ENCODE results near the gene CPLX3.

Gene CPLX3

DNA sequence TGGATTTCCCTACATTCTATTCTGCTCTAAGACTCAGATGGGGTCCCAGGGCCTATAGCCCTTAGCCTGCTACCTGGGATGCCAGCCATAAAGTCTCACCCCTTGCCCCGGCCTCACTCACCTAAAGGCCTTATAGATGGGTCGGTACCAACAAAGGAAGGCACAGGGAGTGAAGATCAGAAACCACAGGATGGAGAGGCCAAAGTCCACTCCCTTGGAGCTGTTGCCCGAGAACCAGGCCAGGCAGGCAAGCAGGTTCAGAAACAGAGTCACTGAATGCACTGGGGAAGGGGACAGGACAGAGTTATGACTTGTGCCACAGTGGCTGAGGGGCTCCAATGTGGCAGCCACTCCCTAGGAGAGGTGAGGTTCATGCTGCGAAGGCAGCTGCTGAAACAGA, 24.0 kb downstream of the CPLX3 start:
- no peak for TF ChIP-seq FOXP2 (optimal IDR thresholded peaks at IDR 0.05; ENCODE audit: borderline replicate concordance, extremely low read depth, extremely low read length, insufficient read depth)
- TF ChIP-seq, protein P1, sequence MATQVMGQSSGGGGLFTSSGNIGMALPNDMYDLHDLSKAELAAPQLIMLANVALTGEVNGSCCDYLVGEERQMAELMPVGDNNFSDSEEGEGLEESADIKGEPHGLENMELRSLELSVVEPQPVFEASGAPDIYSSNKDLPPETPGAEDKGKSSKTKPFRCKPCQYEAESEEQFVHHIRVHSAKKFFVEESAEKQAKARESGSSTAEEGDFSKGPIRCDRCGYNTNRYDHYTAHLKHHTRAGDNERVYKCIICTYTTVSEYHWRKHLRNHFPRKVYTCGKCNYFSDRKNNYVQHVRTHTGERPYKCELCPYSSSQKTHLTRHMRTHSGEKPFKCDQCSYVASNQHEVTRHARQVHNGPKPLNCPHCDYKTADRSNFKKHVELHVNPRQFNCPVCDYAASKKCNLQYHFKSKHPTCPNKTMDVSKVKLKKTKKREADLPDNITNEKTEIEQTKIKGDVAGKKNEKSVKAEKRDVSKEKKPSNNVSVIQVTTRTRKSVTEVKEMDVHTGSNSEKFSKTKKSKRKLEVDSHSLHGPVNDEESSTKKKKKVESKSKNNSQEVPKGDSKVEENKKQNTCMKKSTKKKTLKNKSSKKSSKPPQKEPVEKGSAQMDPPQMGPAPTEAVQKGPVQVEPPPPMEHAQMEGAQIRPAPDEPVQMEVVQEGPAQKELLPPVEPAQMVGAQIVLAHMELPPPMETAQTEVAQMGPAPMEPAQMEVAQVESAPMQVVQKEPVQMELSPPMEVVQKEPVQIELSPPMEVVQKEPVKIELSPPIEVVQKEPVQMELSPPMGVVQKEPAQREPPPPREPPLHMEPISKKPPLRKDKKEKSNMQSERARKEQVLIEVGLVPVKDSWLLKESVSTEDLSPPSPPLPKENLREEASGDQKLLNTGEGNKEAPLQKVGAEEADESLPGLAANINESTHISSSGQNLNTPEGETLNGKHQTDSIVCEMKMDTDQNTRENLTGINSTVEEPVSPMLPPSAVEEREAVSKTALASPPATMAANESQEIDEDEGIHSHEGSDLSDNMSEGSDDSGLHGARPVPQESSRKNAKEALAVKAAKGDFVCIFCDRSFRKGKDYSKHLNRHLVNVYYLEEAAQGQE (IDR thresholded peaks at IDR 0.05; ENCODE audit: insufficient read depth in 1 of 2, low read depth in 2 of 2, low read length in 2 of 2), result no peak
- TF ChIP-seq TAF1 (IDR thresholded peaks at IDR 0.05; ENCODE audit: borderline replicate concordance, insufficient read depth, low read length), result no peak
- no peak for TF ChIP-seq SIN3A (IDR thresholded peaks at IDR 0.05; ENCODE audit: borderline replicate concordance, insufficient read depth, low read length)
- no peak for TF ChIP-seq POLR2AphosphoS5 (IDR thresholded peaks at IDR 0.05; ENCODE audit: low read depth, low read length)

GRCh38 chr15:74851960-74852359, 25.5 kb downstream of the CPLX3 start:
- TF ChIP-seq, protein P1 (IDR thresholded peaks at IDR 0.05; ENCODE audit: insufficient read depth in 1 of 2, low read depth in 2 of 2, low read length in 2 of 2), result no peak
- no peak for TF ChIP-seq POLR2AphosphoS5 (IDR thresholded peaks at IDR 0.05; ENCODE audit: low read depth, low read length)
- TF ChIP-seq FOXP2 (optimal IDR thresholded peaks at IDR 0.05; ENCODE audit: borderline replicate concordance, extremely low read depth, extremely low read length, insufficient read depth), result no peak
- TF ChIP-seq SIN3A (IDR thresholded peaks at IDR 0.05; ENCODE audit: borderline replicate concordance, insufficient read depth, low read length), result no peak
- no peak for TF ChIP-seq TAF1 (IDR thresholded peaks at IDR 0.05; ENCODE audit: borderline replicate concordance, insufficient read depth, low read length)

DNA sequence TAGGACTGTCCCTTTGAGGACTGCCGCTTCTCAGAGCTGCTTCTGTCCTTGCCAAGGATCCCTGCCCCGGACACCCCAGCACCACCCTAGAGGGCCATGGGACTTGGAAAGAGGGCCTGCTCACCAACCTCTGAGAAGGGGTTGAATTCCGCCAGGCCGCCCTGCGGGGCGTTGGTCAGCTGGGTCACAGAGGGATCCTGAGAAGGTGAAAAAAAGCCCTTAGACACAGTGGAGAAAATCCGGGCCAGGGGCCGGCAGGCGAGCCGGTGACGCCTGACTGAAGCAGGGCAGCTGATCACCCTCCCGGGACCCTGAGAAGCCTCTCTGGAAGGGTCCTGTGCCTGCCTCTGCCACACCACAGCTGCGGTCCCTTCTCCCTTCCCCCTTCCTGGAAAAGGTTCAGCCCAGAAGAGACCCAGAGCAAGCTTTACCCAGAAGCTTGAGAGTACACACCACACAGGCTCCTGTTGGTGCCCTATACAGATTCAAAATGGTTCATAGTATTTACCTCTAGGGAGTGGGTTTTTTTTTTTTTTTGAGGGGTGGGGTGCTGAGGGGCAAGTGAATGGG, 28.1 kb downstream of the CPLX3 start:
- TF ChIP-seq SIN3A (IDR thresholded peaks at IDR 0.05; ENCODE audit: borderline replicate concordance, insufficient read depth, low read length) (no peak), FOXP2 (optimal IDR thresholded peaks at IDR 0.05; ENCODE audit: borderline replicate concordance, extremely low read depth, extremely low read length, insufficient read depth) (no peak), TAF1 (IDR thresholded peaks at IDR 0.05; ENCODE audit: borderline replicate concordance, insufficient read depth, low read length) (no peak), POLR2AphosphoS5 (IDR thresholded peaks at IDR 0.05; ENCODE audit: low read depth, low read length) (no peak)
- TF ChIP-seq, protein P1 (IDR thresholded peaks at IDR 0.05; ENCODE audit: insufficient read depth in 1 of 2, low read depth in 2 of 2, low read length in 2 of 2), result no peak

DNA sequence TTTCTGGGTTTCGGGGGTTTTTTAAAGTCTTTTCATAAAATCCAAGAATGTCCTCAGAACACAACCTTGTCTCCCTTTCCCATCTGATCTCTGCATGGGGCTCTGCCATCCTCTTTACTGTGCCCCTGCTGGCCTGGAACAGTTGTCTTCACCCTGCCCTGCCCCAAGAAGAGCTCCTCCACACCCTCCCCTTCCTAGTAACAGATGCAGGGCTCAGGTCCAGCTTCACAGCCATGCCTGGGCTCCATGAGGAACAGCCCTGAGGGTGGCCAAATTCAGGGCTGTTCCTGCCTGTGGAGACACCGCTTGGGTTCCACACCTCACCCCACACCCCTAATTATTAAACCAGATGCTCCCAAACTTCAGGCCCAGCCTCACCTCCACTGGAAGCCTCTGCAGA, 29.4 kb downstream of the CPLX3 start:
- TF ChIP-seq, protein P1 (IDR thresholded peaks at IDR 0.05; ENCODE audit: insufficient read depth in 1 of 2, low read depth in 2 of 2, low read length in 2 of 2), result no peak
- TF ChIP-seq FOXP2 (optimal IDR thresholded peaks at IDR 0.05; ENCODE audit: borderline replicate concordance, extremely low read depth, extremely low read length, insufficient read depth) (no peak), POLR2AphosphoS5 (IDR thresholded peaks at IDR 0.05; ENCODE audit: low read depth, low read length) (no peak), SIN3A (IDR thresholded peaks at IDR 0.05; ENCODE audit: borderline replicate concordance, insufficient read depth, low read length) (no peak), TAF1 (IDR thresholded peaks at IDR 0.05; ENCODE audit: borderline replicate concordance, insufficient read depth, low read length) (no peak)
